CD4-positive, alpha-beta T cell treated with Interleukin-6 for 4 hours (primary cell): Measurements from ENCODE around the gene TEK.
"Not testable (repeated sequence)": the region's sequence is repeated elsewhere in the genome, so short reads cannot be mapped to it uniquely, and the experiment has no call there.

Experiments used
- DNase-seq: peaks from one replicate; pipeline ENCODE4 v3.0.0-alpha.2; 2020; ENCODE audit warnings: mixed read lengths

TEK gene

DNA sequence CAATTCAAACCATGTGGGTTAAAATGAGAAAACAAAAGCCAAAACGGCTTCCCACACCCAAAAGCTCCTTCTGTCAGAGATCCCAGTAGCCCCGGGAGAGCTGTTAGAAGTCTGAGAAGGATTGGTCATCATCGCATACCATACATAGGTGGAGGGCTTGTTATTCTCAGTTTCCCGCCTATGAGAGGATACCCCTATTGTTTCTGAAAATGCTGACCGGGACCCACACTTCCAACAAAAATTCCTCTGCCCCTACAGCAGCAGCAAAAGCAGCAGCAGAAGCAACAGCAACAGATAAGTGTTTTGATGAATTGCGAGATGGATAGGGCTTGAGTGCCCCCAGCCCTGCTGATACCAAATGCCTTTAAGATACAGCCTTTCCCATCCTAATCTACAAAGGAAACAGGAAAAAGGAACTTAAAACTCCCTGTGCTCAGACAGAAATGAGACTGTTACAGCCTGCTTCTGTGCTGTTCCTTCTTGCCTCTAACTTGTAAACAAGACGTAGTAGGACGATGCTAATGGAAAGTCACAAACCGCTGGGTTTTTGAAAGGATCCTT, at the start of gene TEK:
Gene TEK, plus strand, starts transcription at position 245 of the 561 bp plus-strand sequence. CDS start 366 bp downstream, outside the sequence.
- no peak for DNase-seq

DNA sequence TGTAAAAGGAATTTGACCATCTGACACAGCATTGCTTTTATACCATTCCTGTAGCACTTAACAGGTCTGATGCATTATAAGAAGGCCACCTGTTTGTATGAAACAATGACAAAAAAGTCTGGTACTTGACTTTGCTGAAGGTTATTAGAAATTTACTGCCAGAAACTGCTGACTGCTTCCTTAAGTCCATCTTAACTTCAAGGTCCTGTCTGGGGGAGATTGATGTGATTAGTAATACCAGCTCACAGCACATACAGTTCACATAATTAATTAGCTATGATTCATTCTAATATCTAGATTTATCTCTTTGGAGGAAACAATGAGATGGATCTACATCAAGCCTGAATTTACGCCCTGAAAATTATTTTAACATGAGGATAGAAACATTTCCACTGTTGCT, 49.6 kb upstream of the TEK start:
- no peak for DNase-seq

- no peak for DNase-seq
Observed at GRCh38 chr9:27059907-27060306, 49.1 kb upstream of the TEK start.

DNA sequence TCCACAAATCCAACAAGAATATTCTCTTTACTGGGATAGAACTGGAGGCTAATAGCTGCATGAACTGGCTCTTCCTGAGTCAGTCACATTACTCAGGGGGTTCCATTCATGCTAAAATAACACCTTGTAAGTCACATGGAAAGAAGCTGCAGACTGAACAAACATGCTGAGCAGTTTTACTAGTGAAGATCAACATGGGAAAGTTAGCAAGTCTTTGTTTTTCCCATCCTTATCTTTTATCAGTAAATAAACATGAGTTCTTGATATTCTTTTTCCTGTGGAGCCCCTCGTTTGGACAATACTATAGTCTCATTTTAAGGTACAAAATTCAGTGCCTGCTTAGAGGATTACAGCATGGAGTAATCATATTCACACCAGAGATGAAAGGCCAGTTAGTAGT, 43.7 kb upstream of the TEK start:
- no peak for DNase-seq

DNA sequence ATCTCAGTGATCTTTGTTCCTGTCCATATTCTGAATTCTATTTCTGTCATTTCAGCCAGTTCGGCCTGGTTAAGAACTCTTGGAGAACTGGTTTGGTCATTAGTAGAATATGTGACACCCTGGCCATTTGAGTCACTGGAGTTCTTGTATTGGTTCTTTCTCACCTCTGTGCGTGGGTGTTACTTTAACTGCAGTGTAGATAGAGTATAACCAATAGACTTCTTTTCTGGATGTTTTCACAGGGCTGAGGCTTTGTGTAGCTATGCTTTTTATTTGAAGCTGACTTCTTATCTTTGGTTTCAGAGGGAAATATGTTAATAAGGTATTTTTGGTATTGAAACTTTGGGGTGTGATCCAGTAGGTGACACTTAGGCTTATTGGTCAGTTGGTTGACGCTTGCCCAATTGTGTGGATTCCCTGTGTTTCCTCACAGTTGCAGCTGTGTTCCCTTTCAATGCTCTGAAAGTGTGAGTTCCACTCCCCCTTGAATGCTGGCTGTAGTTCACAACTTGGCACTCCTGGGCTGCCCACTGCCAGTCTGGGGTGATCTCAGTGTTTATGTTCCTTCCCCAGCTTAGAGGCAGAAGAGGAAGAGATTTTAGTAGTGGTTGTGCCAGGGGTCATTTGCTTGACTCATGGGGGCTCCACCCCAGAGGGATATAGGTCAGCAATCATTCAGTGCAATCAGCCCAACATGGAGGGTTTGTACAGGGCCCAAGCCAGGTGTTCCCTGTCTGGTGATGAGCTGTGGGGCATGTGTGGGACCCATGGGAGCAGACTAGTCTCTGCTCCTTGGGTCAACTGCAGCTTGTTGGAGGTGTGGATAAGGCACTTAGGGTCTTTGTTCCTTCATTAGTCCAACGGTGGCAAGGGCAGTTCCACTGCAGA, 34.9 kb upstream of the TEK start:
- DNase-seq = no peak

DNA sequence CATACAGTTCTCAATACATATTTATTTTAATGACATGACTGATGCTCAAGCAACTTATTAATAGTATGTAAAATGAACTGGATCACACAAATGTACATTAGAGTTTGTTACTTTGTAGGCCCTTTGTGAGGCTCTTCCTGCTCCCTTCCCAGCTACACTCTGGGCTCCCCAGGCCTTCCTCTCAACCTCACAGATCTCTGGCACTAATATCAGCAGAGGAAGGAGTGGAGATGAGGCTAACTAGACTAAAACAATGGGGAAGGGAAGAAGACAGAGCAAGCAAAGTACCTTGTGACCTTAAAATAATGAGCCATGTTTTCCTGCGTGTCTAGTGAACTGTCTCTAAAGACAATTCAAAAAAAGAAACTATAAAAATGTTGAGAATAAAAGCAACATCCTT, 30.3 kb upstream of the TEK start:
- DNase-seq = no peak

DNA sequence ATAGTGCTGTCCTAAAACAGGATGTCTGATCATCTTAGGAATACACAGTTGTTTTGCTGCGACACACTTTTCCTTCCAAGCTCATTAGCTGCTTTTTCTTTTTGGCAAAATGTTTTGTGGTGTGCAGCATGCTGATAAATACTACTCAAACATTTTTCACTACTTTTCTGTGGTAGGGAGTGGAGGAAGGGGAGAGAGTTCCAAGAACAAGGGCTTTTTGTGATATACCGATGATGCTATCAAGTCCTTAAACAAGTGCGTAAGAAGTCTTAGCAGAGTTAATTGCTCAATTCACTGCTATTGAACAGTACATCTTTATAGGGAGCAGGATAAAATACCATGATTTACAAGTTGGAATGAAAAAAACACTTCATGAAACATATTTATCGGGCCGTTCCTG, 23.6 kb upstream of the TEK start:
- DNase-seq = no peak

DNA sequence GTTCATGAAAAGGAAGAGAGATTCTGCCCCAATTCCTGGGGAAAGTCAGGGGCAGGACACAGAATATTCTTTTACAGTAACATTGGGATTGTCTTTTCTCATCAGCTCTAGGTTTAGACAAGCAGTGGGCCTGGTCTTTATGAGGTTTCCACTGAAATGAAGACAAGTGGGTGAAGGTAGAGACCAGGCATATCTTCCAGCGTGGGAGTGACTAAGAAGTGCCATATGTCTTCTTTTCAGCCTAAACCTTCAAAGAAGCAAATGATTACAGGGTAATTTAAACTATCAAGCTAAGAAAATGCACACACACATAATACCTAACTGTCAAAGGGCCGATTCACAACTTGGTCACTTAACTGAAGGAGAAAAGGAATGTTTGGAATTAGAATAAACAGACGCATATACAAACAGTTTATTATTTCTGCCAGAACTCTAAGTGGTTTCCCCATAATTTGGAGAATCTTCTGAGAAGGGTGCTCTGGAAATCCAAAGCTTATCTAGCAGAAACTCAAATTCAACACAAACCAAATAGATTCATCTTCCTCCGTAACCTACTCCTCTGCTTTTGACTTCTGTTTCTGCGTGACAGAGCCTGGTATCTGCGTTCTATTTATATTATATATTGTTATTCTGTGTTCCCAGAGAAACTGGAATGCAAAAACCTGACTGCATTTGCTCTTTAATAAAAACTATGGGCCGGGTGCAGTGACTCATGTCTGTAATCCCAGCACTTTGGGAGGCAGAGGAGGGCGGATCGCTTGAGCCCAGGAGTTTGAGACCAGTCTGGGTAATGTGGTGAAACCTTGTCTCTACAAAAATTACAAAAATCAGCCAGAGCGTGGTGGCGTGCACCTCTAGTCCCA, 22.0 kb upstream of the TEK start:
- no peak for DNase-seq

DNA sequence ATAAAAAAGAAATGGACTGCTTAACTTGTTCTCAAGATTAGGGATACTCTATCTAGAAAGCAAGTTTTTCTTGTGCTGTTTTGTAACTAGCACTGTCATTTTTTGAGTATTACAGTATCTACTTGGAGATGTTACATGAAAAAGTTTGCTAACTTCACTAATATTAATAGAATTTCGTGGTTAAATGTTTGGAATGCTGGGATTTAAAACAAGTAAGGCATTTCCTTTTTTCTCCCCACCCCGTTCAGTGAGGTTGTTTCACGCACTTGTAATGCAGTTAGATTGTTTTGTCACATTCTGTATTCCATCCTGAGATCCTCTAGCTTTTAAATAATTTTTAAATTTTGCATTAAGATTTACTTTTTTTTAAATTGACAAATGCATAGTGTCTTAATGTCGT, 20.0 kb upstream of the TEK start:
- DNase-seq = no peak

DNA sequence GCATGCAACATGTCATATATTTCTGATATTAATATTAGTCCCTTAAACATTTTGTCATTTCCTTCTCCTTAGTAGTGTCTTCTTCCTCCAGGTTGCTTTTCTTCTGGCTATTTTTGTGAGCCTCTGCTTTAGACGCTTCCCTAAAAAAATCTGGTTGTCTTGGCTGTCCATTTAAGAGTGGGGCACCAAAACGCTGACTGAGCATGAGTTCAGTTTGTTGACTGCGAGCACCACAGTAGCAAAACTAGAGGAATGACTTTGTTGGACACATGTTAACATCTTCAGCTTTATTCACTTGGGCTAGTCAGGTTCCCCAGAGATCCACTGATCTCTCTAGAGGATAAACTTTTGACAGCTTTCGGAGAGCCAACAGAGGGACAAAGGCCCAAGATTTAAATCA, 19.3 kb upstream of the TEK start:
- DNase-seq = no peak

- DNase-seq = no peak
Observed at GRCh38 chr9:27090231-27090630, 18.8 kb upstream of the TEK start.

GRCh38 chr9:27090711-27091110, 18.3 kb upstream of the TEK start:
- DNase-seq = no peak

DNA sequence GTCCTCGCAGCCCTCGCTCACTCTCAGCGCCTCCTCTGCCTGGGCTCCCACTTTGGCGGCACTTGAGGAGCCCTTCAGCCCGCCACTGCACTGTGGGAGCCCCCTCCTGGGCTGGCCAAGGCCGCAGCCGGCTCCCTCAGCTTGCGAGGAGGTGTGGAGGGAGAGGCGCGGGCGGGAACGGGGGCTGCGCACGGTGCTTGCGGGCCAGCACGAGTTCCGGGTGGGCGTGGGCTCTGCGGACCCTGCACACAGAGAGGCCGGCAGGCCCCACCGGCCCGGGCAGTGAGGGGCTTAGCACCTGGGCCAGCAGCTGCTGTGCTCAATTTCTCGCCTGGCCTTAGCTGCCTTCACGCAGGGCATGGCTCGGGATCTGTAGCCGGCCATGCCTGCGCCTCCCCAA, 16.5 kb upstream of the TEK start:
- not testable (repeated sequence) for DNase-seq

GRCh38 chr9:27093384-27094067, 15.5 kb upstream of the TEK start:
- DNase-seq = not testable (repeated sequence)

- no peak for DNase-seq
Observed at GRCh38 chr9:27094640-27095298, 14.3 kb upstream of the TEK start.

DNA sequence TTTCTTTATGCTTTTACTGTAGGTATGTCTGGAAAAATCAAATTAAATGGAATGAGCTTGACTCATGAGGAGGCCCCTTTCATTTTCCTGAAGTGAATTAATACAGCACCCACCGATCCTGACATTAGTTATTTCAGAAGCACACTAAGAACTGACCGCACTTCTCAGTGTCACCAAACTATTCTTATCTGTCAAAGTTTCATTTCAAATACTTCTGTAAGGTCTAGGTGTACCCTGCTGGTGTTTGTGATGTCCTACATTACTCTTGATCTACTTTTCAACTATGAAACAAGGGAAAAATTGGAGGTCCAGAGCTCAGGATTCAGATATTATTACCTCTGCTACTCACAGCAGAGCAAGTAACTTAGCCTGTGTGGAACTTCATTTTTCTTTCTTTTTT, 1.8 kb upstream of the TEK start:
- DNase-seq = no peak

DNA sequence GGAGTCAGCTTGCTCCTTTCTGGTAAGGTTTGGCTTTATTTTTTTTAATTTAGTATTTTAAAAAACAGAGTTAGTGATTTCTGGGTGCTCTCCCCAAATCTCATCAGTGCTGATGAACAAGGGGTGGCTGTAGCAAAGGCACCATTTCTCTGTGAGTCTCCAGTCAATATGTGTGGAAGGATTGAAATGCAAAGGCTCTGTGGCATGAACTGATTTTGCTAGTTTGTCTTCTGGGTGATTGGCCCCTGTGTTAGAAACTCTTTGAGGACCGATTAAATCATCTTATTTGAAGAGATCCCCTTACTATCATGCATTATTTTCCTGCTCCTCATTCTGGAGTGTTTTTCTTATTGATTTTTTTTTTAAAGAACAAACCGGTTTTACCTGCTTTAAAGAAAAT, 596 bp downstream of the TEK start:
- no peak for DNase-seq

GRCh38 chr9:27110181-27110580, 1.2 kb downstream of the TEK start:
- DNase-seq = no peak

GRCh38 chr9:27112235-27112634, 3.2 kb downstream of the TEK start:
- DNase-seq = no peak

- DNase-seq = no peak
Observed at GRCh38 chr9:27117489-27118135, 8.6 kb downstream of the TEK start.

DNA sequence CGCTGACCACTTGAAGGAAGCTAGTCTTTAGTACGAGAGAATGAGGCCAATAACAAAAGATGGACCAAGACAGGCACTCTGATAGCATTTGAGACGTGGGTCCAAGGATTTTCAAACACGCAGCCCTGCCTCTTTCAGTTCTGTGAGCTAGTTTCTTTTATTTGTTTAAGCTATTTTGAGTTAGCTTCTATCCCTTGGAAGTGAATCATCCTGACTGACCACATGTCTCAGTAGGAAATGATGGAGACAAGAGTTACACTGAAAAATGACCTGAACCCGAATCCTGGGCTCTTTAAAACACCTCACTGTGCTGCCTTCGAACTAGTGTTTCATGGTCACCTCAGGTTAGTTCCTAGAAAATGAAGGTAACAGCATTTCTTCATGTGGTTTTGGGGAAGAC, 9.9 kb downstream of the TEK start:
- DNase-seq = no peak

DNA sequence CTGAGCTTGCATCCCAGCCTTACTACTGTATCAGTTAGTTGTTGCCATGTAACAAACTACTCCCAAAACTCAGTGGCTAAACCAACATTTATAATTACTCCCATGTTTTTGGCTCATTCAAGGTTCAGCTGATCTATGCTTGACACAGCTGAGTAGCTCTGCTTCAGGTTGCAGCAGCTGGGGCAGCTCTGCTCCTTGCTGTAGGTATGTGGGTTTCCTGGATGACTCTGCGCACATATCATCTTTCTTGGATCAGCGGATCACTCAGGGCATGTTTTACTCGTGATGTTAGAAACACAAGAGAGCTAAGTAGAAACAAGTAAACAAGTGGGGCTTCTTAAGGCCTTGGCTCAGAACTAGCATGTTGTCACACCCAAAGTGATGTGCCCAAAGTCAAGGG, 15.1 kb downstream of the TEK start:
- DNase-seq = no peak
